Stimulated activated CD4-positive, alpha-beta T cell treated with anti-CD3 and anti-CD28 coated beads, Interleukin-15, amount 100 ng/mL, for 48 hours (primary cell): ENCODE data around the gene ELL3.
A peak's percentile ranks its signal among the peaks of the same experiment; 100 is the strongest.
"Not testable (repeated sequence)": the region's sequence is repeated elsewhere in the genome, so short reads cannot be mapped to it uniquely, and the experiment has no call there.

Experiments
- DNase-seq, 2 donors: peaks; one replicate each; pipeline ENCODE4 v3.0.0-alpha.2; 2020; ENCODE audit warnings: low read depth in 2 of 2

ELL3 gene

GRCh38 chr15:43791993-43792760 is 15.4 kb upstream of the ELL3 start, which contains the start of gene SERF2:
Gene SERF2 (plus strand): TSS chr15:43792320. CDS start chr15:43792377, 57 bp downstream.
- peak; percentile 100 for DNase-seq

- no peak for DNase-seq
These were observed 12.6 kb upstream of the ELL3 start for GRCh38 chr15:43789409-43789808.

- DNase-seq, result no peak
These were observed 2.2 kb upstream of the ELL3 start for GRCh38 chr15:43779016-43779415.

- DNase-seq, result peak; percentile 86
These were observed 625 bp upstream of the ELL3 start for GRCh38 chr15:43777267-43777914.

- DNase-seq, result no peak
These were observed 557 bp downstream of the ELL3 start for GRCh38 chr15:43776101-43776717.

GRCh38 chr15:43775411-43775965 is 1.3 kb downstream of the ELL3 start:
- no peak for DNase-seq

- no peak for DNase-seq
These were observed 2.7 kb downstream of the ELL3 start for GRCh38 chr15:43774062-43774461.

GRCh38 chr15:43772624-43773023 is 4.1 kb downstream of the ELL3 start:
- DNase-seq, result no peak

- no peak for DNase-seq
These were observed 5.0 kb downstream of the ELL3 start for GRCh38 chr15:43771816-43772215.

- DNase-seq, result no peak
These were observed 7.1 kb downstream of the ELL3 start for GRCh38 chr15:43769584-43770228.

GRCh38 chr15:43763819-43764446 is 12.8 kb downstream of the ELL3 start:
- DNase-seq, result no peak

GRCh38 chr15:43762824-43763223 is 13.9 kb downstream of the ELL3 start:
- no peak for DNase-seq

GRCh38 chr15:43751885-43752284 is 24.9 kb downstream of the ELL3 start:
- no peak for DNase-seq

- peak in 1 of 2 donors; percentile 16 for DNase-seq
These were observed 26.9 kb downstream of the ELL3 start for GRCh38 chr15:43749690-43750345.

- no peak for DNase-seq
These were observed 28.4 kb downstream of the ELL3 start for GRCh38 chr15:43748376-43748775.

- DNase-seq, result not testable (repeated sequence)
These were observed 29.9 kb downstream of the ELL3 start for GRCh38 chr15:43746903-43747309.

- peak; percentile 74 to 85 for DNase-seq
These were observed 30.4 kb downstream of the ELL3 start, which contains the start of gene PDIA3 for GRCh38 chr15:43746245-43746902. Gene PDIA3 (plus strand): TSS chr15:43746438. CDS start chr15:43746540, 102 bp downstream.

GRCh38 chr15:43735416-43735815 is 41.4 kb downstream of the ELL3 start:
- DNase-seq, result no peak

- not testable (repeated sequence) for DNase-seq
These were observed 48.6 kb downstream of the ELL3 start for GRCh38 chr15:43728053-43728725.

GRCh38 chr15:43726306-43726705 is 50.5 kb downstream of the ELL3 start:
- DNase-seq, result not testable (repeated sequence)
